HG03108 (cell line): Measurements from ENCODE around the gene LAG3.

Source experiments
- ATAC-seq: cut with Tn5 transposase; IDR thresholded peaks from one replicate; pipeline ENCODE4 v1.9.1; 2021; ENCODE audit warnings: moderate library complexity; ENCODE audit not compliant: unreplicated experiment

LAG3 gene

DNA sequence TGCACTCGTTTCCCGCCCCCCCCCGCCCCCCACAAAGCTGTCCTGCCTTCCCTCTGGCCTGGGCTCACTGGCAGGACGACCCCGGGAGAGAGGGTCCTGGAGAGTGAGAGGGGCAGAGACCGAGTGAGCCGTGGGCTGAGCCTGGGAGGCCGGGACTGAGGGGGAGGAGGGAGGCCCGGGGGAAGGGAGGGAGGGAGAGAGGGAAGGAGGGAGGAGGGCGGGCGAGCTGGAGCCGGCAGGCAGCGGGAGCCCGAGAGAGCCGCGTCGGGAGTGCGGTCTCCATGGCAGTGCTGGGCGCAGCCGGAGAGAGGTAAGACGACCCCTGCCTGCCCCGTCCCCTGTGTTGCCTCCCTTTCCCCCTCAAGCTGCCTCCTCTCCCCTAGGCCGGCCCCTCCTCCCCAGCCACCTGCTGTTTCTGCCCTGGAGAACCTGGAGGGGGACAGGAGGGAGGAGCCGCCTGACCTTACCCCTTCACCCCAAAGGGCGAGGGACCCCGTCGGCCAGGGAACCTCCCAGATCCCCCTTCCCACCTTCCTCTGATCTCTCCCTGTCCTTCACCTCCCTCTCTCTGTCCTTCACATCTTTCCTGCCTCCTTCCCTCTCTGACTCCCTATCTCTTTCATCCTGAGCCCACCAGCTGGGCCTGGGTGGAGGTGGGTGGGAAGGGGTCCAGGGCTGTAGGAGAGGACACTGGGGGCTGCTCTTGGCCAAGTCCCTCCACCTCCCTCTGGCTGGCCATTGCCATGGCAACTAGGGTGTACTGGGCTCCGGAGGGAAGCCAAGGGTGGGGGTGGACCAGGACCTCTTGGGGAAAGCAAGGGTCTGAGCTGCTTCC, 49.5 kb downstream of the LAG3 start, which contains the start of gene GPR162:
Gene GPR162 (plus strand): TSS at position 231 of the 835 bp plus-strand sequence. CDS start 2,078 bp downstream, outside the sequence.
- no peak for ATAC-seq

GRCh38 chr12:6822426-6823135, 50.3 kb downstream of the LAG3 start:
- no peak for ATAC-seq

DNA sequence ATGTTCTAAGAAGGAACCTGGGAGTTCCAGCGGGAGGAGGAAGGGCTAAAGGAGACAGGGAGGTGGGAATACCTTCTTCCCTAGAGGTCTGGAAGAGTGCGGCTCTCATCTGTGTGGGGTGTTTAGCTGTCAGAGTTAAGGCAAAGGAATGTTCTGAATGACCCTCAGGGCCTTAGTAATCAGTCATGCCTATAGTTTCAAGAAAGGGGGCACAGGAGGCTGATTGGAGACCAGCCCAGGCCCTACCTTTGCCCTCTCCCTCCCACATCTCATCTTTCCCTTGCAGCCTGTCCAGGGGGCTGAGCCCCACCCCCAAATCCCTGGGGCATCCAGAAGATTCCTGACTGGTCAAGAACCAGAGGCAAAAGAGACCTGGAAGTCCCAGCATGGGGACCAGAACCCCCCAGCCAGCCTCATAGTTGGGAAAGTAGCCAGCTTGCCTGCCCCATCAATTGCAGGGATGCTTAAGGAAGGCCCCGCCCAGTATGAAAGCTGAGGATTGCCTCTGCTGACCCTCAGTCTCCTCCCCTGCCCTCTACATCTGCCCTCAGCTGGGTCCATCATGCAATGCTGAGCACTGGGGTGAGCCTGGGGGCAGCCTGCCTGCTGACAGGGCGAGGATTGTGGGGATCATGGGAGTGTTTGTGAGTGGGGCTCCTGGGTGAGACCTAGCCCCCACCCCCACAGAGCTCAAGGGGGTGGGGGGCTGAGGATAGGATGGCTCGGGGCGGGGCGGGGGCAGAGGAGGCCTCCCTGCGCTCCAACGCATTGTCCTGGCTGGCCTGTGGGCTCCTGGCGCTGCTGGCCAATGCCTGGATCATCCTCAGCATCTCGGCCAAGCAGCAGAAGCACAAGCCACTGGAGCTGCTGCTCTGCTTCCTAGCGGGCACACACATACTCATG, 51.1 kb downstream of the LAG3 start:
- no peak for ATAC-seq

GRCh38 chr12:6824085-6824775, 51.9 kb downstream of the LAG3 start:
- no peak for ATAC-seq

GRCh38 chr12:6824901-6825381, 52.6 kb downstream of the LAG3 start:
- no peak for ATAC-seq

DNA sequence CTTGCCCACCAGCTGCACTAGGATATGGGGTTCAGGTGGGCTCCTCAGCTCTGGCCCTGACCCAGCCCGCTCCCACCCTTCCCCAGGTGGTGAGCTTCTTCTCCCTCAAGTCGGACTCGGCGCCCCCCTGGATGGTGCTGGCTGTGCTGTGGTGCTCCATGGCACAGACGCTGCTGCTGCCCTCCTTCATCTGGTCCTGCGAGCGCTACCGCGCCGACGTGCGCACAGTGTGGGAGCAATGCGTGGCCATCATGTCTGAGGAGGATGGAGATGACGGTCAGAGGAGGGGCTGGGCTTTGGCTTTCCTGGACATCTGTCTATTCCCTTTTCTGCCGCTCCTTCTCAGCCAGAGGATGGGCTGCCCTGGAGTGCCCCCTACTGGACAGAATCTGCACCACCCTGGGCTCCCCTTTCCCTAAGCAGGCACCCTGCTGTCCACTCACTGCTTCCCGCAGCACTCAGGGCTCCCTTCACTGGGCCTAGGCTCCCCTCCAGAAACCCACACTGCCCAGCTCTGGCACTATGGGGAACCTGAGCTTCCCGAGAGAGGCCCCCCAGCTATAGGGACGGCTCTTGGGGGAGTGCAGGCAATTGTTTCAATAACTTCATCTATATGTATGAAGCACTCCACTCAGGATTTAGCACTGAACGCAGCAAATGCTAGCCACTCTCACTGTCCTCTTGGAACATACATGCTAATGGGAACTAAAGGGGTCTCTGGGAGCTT, 53.2 kb downstream of the LAG3 start:
- no peak for ATAC-seq

- ATAC-seq: no peak
Measured at GRCh38 chr12:6826125-6826733, 53.9 kb downstream of the LAG3 start.

- no peak for ATAC-seq
Measured at GRCh38 chr12:6826734-6827436, 54.6 kb downstream of the LAG3 start.

DNA sequence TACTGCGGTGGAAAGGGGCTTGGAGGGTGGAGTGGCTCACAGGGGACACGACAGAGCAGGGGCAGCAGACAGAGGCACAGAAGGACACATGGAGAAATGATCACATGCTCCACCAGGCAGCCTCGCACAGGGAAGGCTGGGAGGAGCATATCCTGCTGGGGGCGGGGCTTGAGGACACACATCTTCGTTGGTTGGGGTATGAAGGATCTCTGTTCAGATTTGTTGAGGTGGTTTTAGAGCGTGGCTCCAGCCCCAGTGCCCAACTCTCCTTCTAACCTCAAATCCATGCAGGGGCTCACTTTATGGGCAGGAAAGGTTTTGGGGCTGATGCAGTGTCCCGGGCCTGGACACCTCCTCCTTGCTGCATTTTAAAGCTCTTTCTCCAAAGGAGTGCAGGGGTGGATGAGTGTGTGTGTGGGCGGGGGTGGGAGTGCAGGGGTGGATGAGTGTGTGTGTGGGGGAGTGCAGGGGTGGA, 55.2 kb downstream of the LAG3 start:
- no peak for ATAC-seq
